Measurements from ENCODE around the gene ATP8A1.

- no peak for TF ChIP-seq SMAD3 (CRISPR knock-in tag; IDR thresholded peaks at IDR 0.05; ENCODE audit: borderline replicate concordance)
- TF ChIP-seq ARID4B (CRISPR knock-in tag; IDR thresholded peaks at IDR 0.05; ENCODE audit: borderline replicate concordance): no peak
- TF ChIP-seq CTCF (IDR thresholded peaks at IDR 0.05): no peak
- no peak for TF ChIP-seq MAX (CRISPR knock-in tag; IDR thresholded peaks at IDR 0.05)
- TF ChIP-seq ATF2 (CRISPR knock-in tag; IDR thresholded peaks at IDR 0.05; ENCODE audit: borderline replicate concordance, low read depth): no peak
- no peak for TF ChIP-seq TCF7 (CRISPR knock-in tag; IDR thresholded peaks at IDR 0.05; ENCODE audit: low read depth)
- TF ChIP-seq CREM (CRISPR knock-in tag; IDR thresholded peaks at IDR 0.05): no peak
- TF ChIP-seq ETV6 (CRISPR knock-in tag; IDR thresholded peaks at IDR 0.05): no peak
- no peak for TF ChIP-seq ZNF121 (CRISPR knock-in tag; IDR thresholded peaks at IDR 0.05)
Measured at GRCh38 chr4:42702895-42703294, 46.0 kb upstream of the ATP8A1 start.
